ENCODE data around the gene SLC9A8.
"Not testable (repeated sequence)": the region's sequence is repeated elsewhere in the genome, so short reads cannot be mapped to it uniquely, and the experiment has no call there.

Gene SLC9A8

DNA sequence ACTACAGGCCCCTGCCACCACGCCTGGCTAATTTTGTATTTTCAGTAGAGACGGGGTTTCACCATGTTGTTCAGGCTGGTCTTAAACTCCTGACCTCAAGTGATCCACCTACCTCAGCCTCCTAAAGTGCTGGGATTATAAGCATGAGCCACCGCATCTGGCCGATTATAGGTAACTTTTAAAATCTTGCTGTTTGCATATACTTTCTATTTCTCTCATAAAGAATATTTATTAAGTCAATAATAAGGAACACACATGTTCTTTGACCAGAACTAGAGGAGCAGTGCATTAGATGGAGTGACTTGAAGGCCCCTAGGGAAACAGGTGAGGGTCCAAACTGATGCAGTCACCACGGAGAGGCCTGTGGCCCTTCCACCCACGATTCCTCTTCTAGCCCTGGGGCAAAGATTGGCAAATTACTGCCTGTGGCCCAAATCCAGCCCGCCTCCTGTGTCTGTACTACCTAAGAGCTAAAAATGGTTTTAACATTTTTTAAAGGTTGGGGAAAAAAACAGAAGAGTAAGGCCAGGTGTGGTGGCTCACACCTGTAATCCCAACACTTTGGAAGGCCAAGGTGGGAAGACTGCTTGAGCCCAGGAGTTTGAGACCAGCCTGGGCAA lies 83.0 kb downstream of the SLC9A8 start:
- not testable (repeated sequence) for DNase-seq, H3K27ac Mint-ChIP-seq, H3K27me3 Mint-ChIP-seq, ATAC-seq, H3K9me3 Mint-ChIP-seq, H3K4me3 Mint-ChIP-seq
- peaks cover 21% of the 10 kb centered on the region for H3K4me1 Mint-ChIP-seq

DNA sequence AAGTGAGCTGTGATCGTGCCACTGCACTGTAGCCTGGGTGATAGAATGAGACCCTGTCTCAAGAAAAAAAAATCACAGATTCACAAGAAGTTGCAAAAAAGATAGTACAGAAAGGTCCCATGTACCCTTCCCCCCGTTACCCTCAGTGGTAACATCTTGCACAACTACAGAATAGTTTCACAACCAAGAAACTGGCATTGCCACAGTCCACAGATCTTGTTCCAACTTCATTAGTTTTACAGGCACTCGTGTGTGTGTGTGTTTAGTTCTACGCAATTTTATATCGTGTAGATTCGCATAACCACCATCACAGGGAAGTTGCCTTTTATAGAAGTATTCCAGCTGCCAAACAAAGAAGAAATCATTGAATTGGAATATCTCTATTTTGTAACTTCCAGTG lies 83.6 kb downstream of the SLC9A8 start:
- Mint-ChIP-seq H3K9me3 (no peaks in the 10 kb centered on the region), H3K27me3 (no peaks in the 10 kb centered on the region), H3K27ac (no peak overlapping the region), H3K4me3 (no peak overlapping the region), H3K4me1 (peaks cover 21% of the 10 kb centered on the region)
- ATAC-seq (no peak), DNase-seq (no peak)

GRCh38 chr20:49899541-49900383 lies 87.1 kb downstream of the SLC9A8 start:
- no peak overlapping the region for H3K4me3 Mint-ChIP-seq
- no peaks in the 10 kb centered on the region for H3K9me3 Mint-ChIP-seq
- no peaks in the 10 kb centered on the region for H3K27me3 Mint-ChIP-seq
- ATAC-seq, result no peak
- no peaks in the 10 kb centered on the region for H3K4me1 Mint-ChIP-seq
- DNase-seq, result no peak
- H3K27ac Mint-ChIP-seq, result no peak overlapping the region

DNA sequence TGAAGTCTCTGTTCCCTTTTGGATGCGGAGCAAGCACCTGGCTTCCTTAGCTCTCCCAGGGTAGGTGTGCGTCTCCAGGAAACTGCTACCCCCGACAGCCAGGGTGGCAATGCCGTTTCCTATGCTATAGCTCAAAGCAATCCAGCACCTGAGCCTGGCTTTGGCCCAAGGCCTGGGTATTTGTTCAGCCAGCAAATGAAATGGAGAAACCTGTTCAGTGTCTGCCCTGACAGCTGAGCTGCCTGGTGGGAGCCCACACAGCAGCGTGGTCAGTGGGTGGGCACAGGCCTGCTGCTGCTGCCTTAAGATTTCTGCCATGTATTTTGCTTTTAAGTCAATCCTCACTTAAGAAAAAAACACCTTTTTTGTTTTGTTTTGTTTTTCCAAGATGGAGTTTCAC lies 89.0 kb downstream of the SLC9A8 start:
- Mint-ChIP-seq H3K9me3 (no peaks in the 10 kb centered on the region), H3K27ac (no peak overlapping the region), H3K4me3 (no peak overlapping the region), H3K27me3 (no peaks in the 10 kb centered on the region), H3K4me1 (peaks cover 7% of the 10 kb centered on the region)
- DNase-seq (no peak), ATAC-seq (no peak)

GRCh38 chr20:49904440-49905214 lies 92.0 kb downstream of the SLC9A8 start:
- Mint-ChIP-seq H3K4me1 (peaks cover 7% of the 10 kb centered on the region), H3K27me3 (no peaks in the 10 kb centered on the region), H3K4me3 (no peak overlapping the region), H3K9me3 (no peaks in the 10 kb centered on the region), H3K27ac (peak overlapping the region in 1 of 2 donors; percentile 4)
- ATAC-seq (no peak), DNase-seq (no peak)

- DNase-seq (no peak), ATAC-seq (no peak)
- Mint-ChIP-seq H3K9me3 (no peaks in the 10 kb centered on the region), H3K27ac (peak overlapping the region in 1 of 2 donors; percentile 59), H3K4me3 (no peak overlapping the region), H3K4me1 (peaks cover 7% of the 10 kb centered on the region), H3K27me3 (no peaks in the 10 kb centered on the region)
Observed at GRCh38 chr20:49905415-49906091, 92.9 kb downstream of the SLC9A8 start.

GRCh38 chr20:49906101-49906604 lies 93.5 kb downstream of the SLC9A8 start:
- DNase-seq (no peak), ATAC-seq (no peak)
- no peaks in the 10 kb centered on the region for H3K27me3 Mint-ChIP-seq
- H3K4me1 Mint-ChIP-seq, result peaks cover 7% of the 10 kb centered on the region
- H3K27ac Mint-ChIP-seq, result no peak overlapping the region
- H3K4me3 Mint-ChIP-seq, result no peak overlapping the region
- no peaks in the 10 kb centered on the region for H3K9me3 Mint-ChIP-seq

- Mint-ChIP-seq H3K9me3 (no peaks in the 10 kb centered on the region), H3K4me3 (no peak overlapping the region), H3K27ac (peak overlapping the region in 1 of 2 donors; percentile 22), H3K27me3 (no peaks in the 10 kb centered on the region), H3K4me1 (peaks cover 7% of the 10 kb centered on the region)
- ATAC-seq, result no peak
- no peak for DNase-seq
Observed at GRCh38 chr20:49906615-49907154, 94.1 kb downstream of the SLC9A8 start.

DNA sequence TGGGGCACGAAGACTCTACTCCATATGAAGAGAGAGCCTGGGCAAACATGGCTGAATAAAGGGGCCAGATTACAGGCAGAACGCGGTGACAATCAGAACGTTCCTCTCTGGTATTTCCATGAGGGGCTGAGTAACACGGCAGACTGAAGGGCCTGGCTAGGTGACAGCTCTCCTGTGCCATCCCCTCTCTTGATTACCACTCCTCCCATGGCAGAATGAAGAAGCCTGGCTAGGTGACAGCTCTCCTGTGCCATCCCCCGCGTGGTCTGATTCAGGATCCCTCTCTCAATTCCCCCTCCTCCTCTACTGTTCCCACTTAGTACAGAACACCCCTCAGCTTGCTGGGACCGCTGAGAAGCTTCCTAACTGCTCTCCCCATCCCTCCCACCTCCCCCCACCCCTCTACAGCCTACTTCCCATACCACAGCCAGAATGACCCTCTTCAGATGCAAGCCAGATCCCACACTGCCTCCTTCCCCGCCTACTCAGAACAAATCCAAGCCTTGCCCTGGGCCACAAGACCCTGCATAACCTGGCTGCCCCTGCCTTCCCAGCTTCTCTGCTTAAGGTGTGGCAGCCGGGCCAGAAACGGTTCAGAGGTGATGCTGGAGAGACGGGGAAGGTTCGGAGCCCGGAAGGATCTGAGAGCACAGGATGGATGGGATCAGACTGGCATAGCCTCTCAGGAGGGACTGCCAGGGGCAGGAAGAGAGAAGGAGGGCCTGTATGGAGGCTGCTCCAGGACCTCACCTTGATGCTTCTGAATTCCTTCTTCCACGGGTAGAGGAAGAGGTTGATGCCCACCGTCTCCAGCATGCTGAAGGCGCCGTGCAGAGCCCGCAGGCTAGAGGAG lies 95.0 kb downstream of the SLC9A8 start:
- Mint-ChIP-seq H3K27me3 (no peaks in the 10 kb centered on the region), H3K4me1 (peaks cover 11% of the 10 kb centered on the region), H3K27ac (peak overlapping the region in 1 of 2 donors; percentile 9), H3K9me3 (no peaks in the 10 kb centered on the region), H3K4me3 (no peak overlapping the region)
- no peak for DNase-seq
- no peak for ATAC-seq

DNA sequence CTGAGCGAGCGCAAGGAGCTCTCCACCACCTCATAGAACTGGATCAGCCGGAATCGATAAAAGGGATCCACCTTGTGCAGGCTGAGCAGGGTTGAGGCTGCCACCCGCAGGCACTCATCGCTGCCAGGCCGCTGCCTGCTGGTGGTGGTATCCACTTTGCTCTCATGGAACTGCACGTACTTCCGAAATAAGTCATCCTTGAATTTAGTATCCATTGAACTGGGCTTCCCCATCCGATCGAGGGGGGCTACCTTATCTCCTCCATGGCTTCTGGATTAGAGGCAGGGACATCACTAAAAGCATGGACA lies 95.6 kb downstream of the SLC9A8 start:
- no peak for ATAC-seq
- H3K4me1 Mint-ChIP-seq, result peaks cover 16% of the 10 kb centered on the region
- no peak for DNase-seq
- H3K27me3 Mint-ChIP-seq, result no peaks in the 10 kb centered on the region
- no peaks in the 10 kb centered on the region for H3K9me3 Mint-ChIP-seq
- H3K4me3 Mint-ChIP-seq, result no peak overlapping the region
- no peak overlapping the region for H3K27ac Mint-ChIP-seq

GRCh38 chr20:49909499-49910339 lies 97.1 kb downstream of the SLC9A8 start:
- Mint-ChIP-seq H3K9me3 (no peaks in the 10 kb centered on the region), H3K27ac (peak overlapping the region in 1 of 2 donors; percentile 91)
- no peak for ATAC-seq

DNA sequence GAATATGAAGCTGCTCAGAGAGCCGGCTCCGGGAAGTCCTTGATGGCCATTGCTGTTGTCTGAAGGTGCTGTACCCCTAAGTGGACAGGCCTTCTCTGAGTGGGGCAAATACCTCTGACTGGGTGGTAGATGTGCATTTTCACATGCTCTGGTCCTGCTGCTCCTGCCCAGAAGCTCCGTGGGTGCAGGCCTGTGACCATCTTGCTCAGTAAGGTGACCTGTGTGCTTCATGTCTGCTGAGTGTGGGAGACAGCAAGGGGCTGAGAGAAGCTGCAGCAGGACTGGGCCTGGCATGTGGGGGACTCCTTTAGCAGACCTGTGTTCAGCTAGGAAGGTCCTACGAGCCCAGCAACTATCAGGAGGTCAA lies 97.7 kb downstream of the SLC9A8 start:
- Mint-ChIP-seq H3K27me3 (no peaks in the 10 kb centered on the region), H3K4me1 (peaks cover 33% of the 10 kb centered on the region)

More at GRCh38 chr20:49909499-49910339, 97.1 kb downstream of the SLC9A8 start:
- no peak for DNase-seq
- no peaks in the 10 kb centered on the region for H3K27me3 Mint-ChIP-seq
- peaks cover 31% of the 10 kb centered on the region for H3K4me1 Mint-ChIP-seq
- no peak overlapping the region for H3K4me3 Mint-ChIP-seq

DNA sequence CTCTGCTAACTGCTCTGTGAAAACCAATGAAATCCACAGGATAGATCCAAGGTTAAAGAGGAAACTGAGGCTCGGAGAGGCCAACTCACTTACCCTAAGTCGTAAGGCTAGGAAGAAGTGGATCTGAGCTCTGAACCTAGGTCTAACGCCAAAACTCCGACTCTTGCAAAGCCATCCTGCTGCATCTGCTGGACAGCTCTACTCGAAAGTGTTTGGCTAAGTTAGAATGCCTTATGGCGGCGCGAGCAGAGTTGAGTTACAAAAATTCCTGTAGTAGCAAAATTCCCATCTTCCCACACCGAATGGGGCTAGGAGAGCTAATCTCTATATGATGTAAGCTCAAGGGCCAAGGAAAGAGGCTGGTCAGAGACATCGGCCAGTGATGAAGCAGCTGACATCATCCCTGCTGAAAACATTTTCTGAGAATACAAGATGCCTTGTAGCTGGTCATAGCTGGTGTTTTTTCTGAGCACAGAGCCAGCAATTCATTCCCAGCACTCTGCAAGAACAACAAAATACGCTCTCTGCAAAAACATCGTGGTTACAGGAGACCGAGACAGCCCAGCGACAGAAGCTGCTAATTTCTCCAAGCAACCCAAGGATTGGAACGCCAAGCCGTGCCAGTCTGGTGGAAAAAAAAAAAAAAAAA lies 100.9 kb downstream of the SLC9A8 start:
- Mint-ChIP-seq H3K4me3 (no peak overlapping the region), H3K27ac (peak overlapping the region in 1 of 2 donors; percentile 26), H3K9me3 (no peaks in the 10 kb centered on the region), H3K27me3 (no peaks in the 10 kb centered on the region), H3K4me1 (peaks cover 41% of the 10 kb centered on the region)
- DNase-seq (no peak), ATAC-seq (no peak)

More for the DNA sequence above, 97.7 kb downstream of the SLC9A8 start:
- Mint-ChIP-seq H3K4me3 (no peak overlapping the region), H3K27ac (peak overlapping the region in 1 of 2 donors; percentile 85), H3K9me3 (no peaks in the 10 kb centered on the region)
- DNase-seq (no peak), ATAC-seq (no peak)
